GM23248 (cell line): ENCODE measurements around the gene AP1M1. TPM values are rescaled to one million over a fixed set of nuclear protein-coding genes. Genes with fewer than 3 reads are reported as not detected.

Experiments used
- DNase-seq: peaks from one replicate; pipeline ENCODE4 v3.0.0-alpha.2; 2015
- H2AFZ ChIP-seq: fragments of 200-600 bp; sonication (generic); 2 replicates; pipeline ENCODE4 v1.6.1; 2016; ENCODE audit warnings: antibody characterized with exemption
- H3F3A ChIP-seq: fragments of 200-600 bp; sonication (generic); 2 replicates; pipeline ENCODE4 v1.6.1; 2016; ENCODE audit warnings: mild to moderate bottlenecking, antibody characterized with exemption, mixed run types; ENCODE audit not compliant: insufficient read depth
- H3K27ac ChIP-seq: fragments of 200-600 bp; sonication (generic); 2 replicates; pipeline ENCODE4 v1.5.1; 2016; ENCODE audit warnings: mild to moderate bottlenecking
- H3K27me3 ChIP-seq: fragments of 200-600 bp; sonication (generic); replicated peaks from 2 replicates; pipeline ENCODE4 v1.6.1; 2016; ENCODE audit warnings: mild to moderate bottlenecking; ENCODE audit not compliant: insufficient read depth
- H3K36me3 ChIP-seq: fragments of 200-600 bp; sonication (generic); 2 replicates; pipeline ENCODE4 v1.6.1; 2016; ENCODE audit warnings: low read depth, mild to moderate bottlenecking
- H3K4me1 ChIP-seq: fragments of 200-600 bp; sonication (generic); 2 replicates; pipeline ENCODE4 v1.6.1; 2016; ENCODE audit warnings: mild to moderate bottlenecking; ENCODE audit not compliant: insufficient read depth
- H3K4me2 ChIP-seq: fragments of 200-600 bp; sonication (generic); one replicate; pipeline ENCODE4 v1.6.1; 2016; ENCODE audit warnings: mild to moderate bottlenecking; ENCODE audit not compliant: unreplicated experiment
- H3K4me3 ChIP-seq: fragments of 200-600 bp; sonication (generic); 2 replicates; pipeline ENCODE4 v1.5.1; 2016; ENCODE audit warnings: mild to moderate bottlenecking
- H3K79me2 ChIP-seq: fragments of 200-600 bp; sonication (generic); 2 replicates; pipeline ENCODE4 v1.6.1; 2016; ENCODE audit warnings: mild to moderate bottlenecking; ENCODE audit not compliant: insufficient read depth
- H3K9ac ChIP-seq: fragments of 200-600 bp; sonication (generic); 2 replicates; pipeline ENCODE4 v1.6.1; 2016; ENCODE audit warnings: mild to moderate bottlenecking
- H3K9me2 ChIP-seq: fragments of 200-600 bp; sonication (generic); 2 replicates; pipeline ENCODE4 v1.6.1; 2016; ENCODE audit warnings: mixed run types, mild to moderate bottlenecking, moderate library complexity; ENCODE audit not compliant: insufficient read depth
- H3K9me3 ChIP-seq: fragments of 200-600 bp; sonication (generic); one replicate; pipeline ENCODE4 v1.6.1; 2017; ENCODE audit warnings: low read depth
- H4K20me1 ChIP-seq: fragments of 200-600 bp; sonication (generic); 2 replicates; pipeline ENCODE4 v1.6.0; 2016; ENCODE audit not compliant: insufficient read depth
- EZH2 ChIP-seq: fragments of 200-600 bp; sonication (generic); IDR thresholded peaks from 2 replicates; pipeline ENCODE4 v1.6.1; 2018; ENCODE audit warnings: antibody characterized with exemption, mild to moderate bottlenecking; ENCODE audit not compliant: insufficient read depth, poor library complexity, severe bottlenecking
- EZH2phosphoT487 ChIP-seq: fragments of 200-600 bp; sonication (generic); IDR thresholded peaks from 2 replicates; pipeline ENCODE4 v1.6.1; 2018; ENCODE audit warnings: antibody characterized with exemption, moderate library complexity, mild to moderate bottlenecking, low read depth; ENCODE audit not compliant: insufficient read depth
- WGBS, 2 experiments: methylation state at CpG; one replicate each; pipeline ENCODE4 v1.1.6; 2015 to 2017; ENCODE audit warnings: low lambda C conversion rate in 2 of 2, low coverage in 1 of 2; ENCODE audit errors: missing lambda C conversion rate in 2 of 2; 5-methylcytosine and 5-hydroxymethylcytosine counted together
- in situ Hi-C: fragments of 300-500 bp; cut with MboI; formaldehyde crosslinking; loops from 2 replicates; pipeline ENCODE4 v1.15.0; 2020
- polyA plus RNA-seq: library from polyadenylated mRNA; unstranded; fragments of >200 nt; fragmentation: Nextera tagmentation; extraction: Ambion mirVana; gene quantifications from 2 replicates; pipeline ENCODE4 v1.2.1, GENCODE V29; 2016
- total RNA-seq: library from RNA; depleted of rRNA; stranded (reverse); fragments of >200 nt; shearing (Covaris generic); gene quantifications from 2 replicates; pipeline ENCODE4 v1.2.3, GENCODE V29; 2014

AP1M1 gene
- total and polyA plus RNA-seq, 2 experiments from 2014 or later, result 90.0 to 96.2 TPM

GRCh38 chr19:16248380-16249023 is 50.8 kb downstream of the AP1M1 start:
- no peak for DNase-seq
- no peaks in the 10 kb centered on the region for H3K36me3 ChIP-seq
- WGBS, 2 experiments, result 61 to 65% methylated on average over 7 of the region's 7 CpGs
- no peaks in the 10 kb centered on the region for H3K79me2 ChIP-seq
- H3K27me3 ChIP-seq, result no peaks in the 10 kb centered on the region
- no peaks in the 10 kb centered on the region for H3K9me2 ChIP-seq
- H3K4me3 ChIP-seq, result no peak overlapping the region
- no peak overlapping the region for H3K27ac ChIP-seq
- no peak for TF ChIP-seq EZH2phosphoT487
- no peak for TF ChIP-seq EZH2
- H4K20me1 ChIP-seq, result no peaks in the 10 kb centered on the region
- H3K9ac ChIP-seq, result no peak overlapping the region
- H3K4me2 ChIP-seq, result no peak overlapping the region
- H3K4me1 ChIP-seq, result no peaks in the 10 kb centered on the region
- H2AFZ ChIP-seq, result no peak overlapping the region
- in situ Hi-C loops, result loop anchor here (5.0 kb wide), 1 partner anchor 139 kb away; no protein-coding TSS in a partner anchor
- H3K9me3 ChIP-seq, result no peaks in the 10 kb centered on the region
- peaks cover 5% of the 10 kb centered on the region; the same call in 1 of the 2 replicates for H3F3A ChIP-seq

GRCh38 chr19:16249826-16250404 is 52.2 kb downstream of the AP1M1 start:
- H3K4me2 ChIP-seq, result no peak overlapping the region
- peak; percentile 50 for DNase-seq
- no peaks in the 10 kb centered on the region for H3K4me1 ChIP-seq
- H3K9me3 ChIP-seq, result no peaks in the 10 kb centered on the region
- no peaks in the 10 kb centered on the region for H3K79me2 ChIP-seq
- H3K27ac ChIP-seq, result no peak overlapping the region
- WGBS, 2 experiments, result 72 to 74% methylated on average over 10 of the region's 10 CpGs
- H4K20me1 ChIP-seq, result no peaks in the 10 kb centered on the region
- H3K9ac ChIP-seq, result no peak overlapping the region
- H3K4me3 ChIP-seq, result no peak overlapping the region
- no peaks in the 10 kb centered on the region for H3K27me3 ChIP-seq
- H3K36me3 ChIP-seq, result no peaks in the 10 kb centered on the region
- H3K9me2 ChIP-seq, result no peaks in the 10 kb centered on the region
- H3F3A ChIP-seq, result no peaks in the 10 kb centered on the region
- no peak for TF ChIP-seq EZH2phosphoT487
- TF ChIP-seq EZH2, result no peak
- H2AFZ ChIP-seq, result no peak overlapping the region
- in situ Hi-C loops, result loop anchor here (5.0 kb wide), 1 partner anchor 137 kb away; no protein-coding TSS in a partner anchor

- Histone ChIP-seq H2AFZ (no peak overlapping the region), H3F3A (no peaks in the 10 kb centered on the region), H3K4me3 (no peak overlapping the region), H3K9me3 (no peaks in the 10 kb centered on the region), H3K4me2 (no peak overlapping the region), H3K27me3 (no peaks in the 10 kb centered on the region), H3K36me3 (no peaks in the 10 kb centered on the region), H3K9ac (no peak overlapping the region), H3K27ac (no peak overlapping the region), H4K20me1 (no peaks in the 10 kb centered on the region), H3K4me1 (no peaks in the 10 kb centered on the region), H3K9me2 (no peaks in the 10 kb centered on the region), H3K79me2 (no peaks in the 10 kb centered on the region)
- TF ChIP-seq EZH2phosphoT487, result no peak
- in situ Hi-C loops, result no loop called here
- DNase-seq, result no peak
- 88 to 95% methylated on average over 13 to 23 of the region's 23 CpGs for WGBS, 2 experiments
These were observed 54.9 kb downstream of the AP1M1 start for GRCh38 chr19:16252459-16253205.

- Histone ChIP-seq H3K9me2 (no peaks in the 10 kb centered on the region), H4K20me1 (no peaks in the 10 kb centered on the region), H3K9ac (no peak overlapping the region), H3K9me3 (no peaks in the 10 kb centered on the region), H3K36me3 (no peaks in the 10 kb centered on the region), H3K4me3 (no peak overlapping the region), H3K27me3 (no peaks in the 10 kb centered on the region), H3F3A (no peaks in the 10 kb centered on the region), H3K79me2 (no peaks in the 10 kb centered on the region), H3K4me2 (no peak overlapping the region), H2AFZ (no peak overlapping the region), H3K4me1 (no peaks in the 10 kb centered on the region), H3K27ac (no peak overlapping the region)
- WGBS, 2 experiments, result 88 to 90% methylated on average over 6 of the region's 6 CpGs
- no peak for TF ChIP-seq EZH2phosphoT487
- no peak for TF ChIP-seq EZH2
- in situ Hi-C loops, result no loop called here
- DNase-seq, result no peak
These were observed 57.2 kb downstream of the AP1M1 start for GRCh38 chr19:16254851-16255408.
